Measurements from ENCODE around the gene EVPL. TPM values are rescaled to one million over a fixed set of nuclear protein-coding genes. Genes with fewer than 3 reads are reported as not detected.

EVPL gene
- total and polyA plus RNA-seq, 2 donors (not counting 3 experiments of a cell fraction or from before 2014, with no cell fraction given), result not detected

- no peaks in the 10 kb centered on the region for H3K9me3 ChIP-seq (replicated peaks; ENCODE audit: control insufficient read depth, insufficient read depth, low read length)
- no peaks in the 10 kb centered on the region for H3K79me2 ChIP-seq (ENCODE audit: control insufficient read depth, insufficient read depth, low read length)
- intact Hi-C loops (cut with micrococcal nuclease), result loop anchor here (10.0 kb wide), 2 partner anchors 165 to 255 kb away; no protein-coding TSS in a partner anchor
- dilution Hi-C loops (cut with MboI; ENCODE audit: extremely low pct_ligation_motif_present, low sequenced_read_pairs), result no loop called here
- no peaks in the 10 kb centered on the region for H3K4me1 ChIP-seq (ENCODE audit: control insufficient read depth, extremely low read depth, insufficient read depth, low read length)
- no peak overlapping the region for H2AFZ ChIP-seq (ENCODE audit: low read depth, low read length)
- DNase-seq (ENCODE audit: low read depth, low spot score) (no peak), FAIRE-seq (no peak)
- no peaks in the 10 kb centered on the region for H3K27me3 ChIP-seq (ENCODE audit: control insufficient read depth in 2 of 2, insufficient read depth in 2 of 2, low read length in 2 of 2)
- CTCF ChIA-PET, result interaction anchor here (0.8 to 2.3 kb wide), 8 partner anchors 9 to 378 kb away, joined by 3 to 9 read pairs (median 4); no protein-coding TSS in a partner anchor
- H3K9me1 ChIP-seq (replicated peaks; ENCODE audit: control insufficient read depth, extremely low read depth, insufficient read depth, low read length), result no peaks in the 10 kb centered on the region
- TF ChIP-seq POLR2A (IDR thresholded peaks at IDR 0.05; ENCODE audit: low read depth, low read length), result no peak
- TF ChIP-seq FOS (IDR thresholded peaks at IDR 0.05; ENCODE audit: borderline replicate concordance, insufficient read depth, low read length), result no peak
- no peak for TF ChIP-seq JUN (IDR thresholded peaks at IDR 0.05; ENCODE audit: borderline replicate concordance, insufficient read depth, insufficient read length, low read depth)
- TF ChIP-seq GATA2 (IDR thresholded peaks at IDR 0.05; ENCODE audit: insufficient read depth, insufficient read length, low read depth, low read length), result no peak
- TF ChIP-seq, protein P1, sequence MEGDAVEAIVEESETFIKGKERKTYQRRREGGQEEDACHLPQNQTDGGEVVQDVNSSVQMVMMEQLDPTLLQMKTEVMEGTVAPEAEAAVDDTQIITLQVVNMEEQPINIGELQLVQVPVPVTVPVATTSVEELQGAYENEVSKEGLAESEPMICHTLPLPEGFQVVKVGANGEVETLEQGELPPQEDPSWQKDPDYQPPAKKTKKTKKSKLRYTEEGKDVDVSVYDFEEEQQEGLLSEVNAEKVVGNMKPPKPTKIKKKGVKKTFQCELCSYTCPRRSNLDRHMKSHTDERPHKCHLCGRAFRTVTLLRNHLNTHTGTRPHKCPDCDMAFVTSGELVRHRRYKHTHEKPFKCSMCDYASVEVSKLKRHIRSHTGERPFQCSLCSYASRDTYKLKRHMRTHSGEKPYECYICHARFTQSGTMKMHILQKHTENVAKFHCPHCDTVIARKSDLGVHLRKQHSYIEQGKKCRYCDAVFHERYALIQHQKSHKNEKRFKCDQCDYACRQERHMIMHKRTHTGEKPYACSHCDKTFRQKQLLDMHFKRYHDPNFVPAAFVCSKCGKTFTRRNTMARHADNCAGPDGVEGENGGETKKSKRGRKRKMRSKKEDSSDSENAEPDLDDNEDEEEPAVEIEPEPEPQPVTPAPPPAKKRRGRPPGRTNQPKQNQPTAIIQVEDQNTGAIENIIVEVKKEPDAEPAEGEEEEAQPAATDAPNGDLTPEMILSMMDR (IDR thresholded peaks at IDR 0.05; ENCODE audit: extremely low read depth in 1 of 2, insufficient read depth in 1 of 2, low read depth in 1 of 2, low read length in 2 of 2), result no peak
- TF ChIP-seq EZH2 (IDR thresholded peaks at IDR 0.05; ENCODE audit: borderline replicate concordance, low read depth, low read length, severe bottlenecking), result no peak
- TF ChIP-seq MAX (IDR thresholded peaks at IDR 0.05; ENCODE audit: insufficient read depth, insufficient read length), result no peak
- TF ChIP-seq MYC (IDR thresholded peaks at IDR 0.05; ENCODE audit: low read depth, low read length), result no peak
- H3K4me3 ChIP-seq (replicated peaks in 1 of 3; ENCODE audit: insufficient read depth in 1 of 3, low read depth in 1 of 3, low read length in 3 of 3), result no peak overlapping the region
- POLR2A ChIA-PET, result no interaction called here
- H3K27ac ChIP-seq (ENCODE audit: insufficient read depth, low read depth, low read length), result no peak overlapping the region
- H3K4me2 ChIP-seq (ENCODE audit: insufficient read depth, low read length), result no peak overlapping the region
- H3K9ac ChIP-seq (replicated peaks; ENCODE audit: extremely low read depth, insufficient read depth, low read length), result no peak overlapping the region
- BruUV-seq (replicated peaks), result no TSS peak
- no peaks in the 10 kb centered on the region for H3K36me3 ChIP-seq (ENCODE audit: control insufficient read depth in 2 of 2, extremely low read depth in 1 of 2, insufficient read depth in 2 of 2, low read length in 2 of 2)
- H4K20me1 ChIP-seq (replicated peaks; ENCODE audit: control insufficient read depth, extremely low read depth, insufficient read depth, low read length), result no peaks in the 10 kb centered on the region
These were observed 7.2 kb downstream of the EVPL start for GRCh38 chr17:76019833-76020467.
